COLO668 (cell line): ENCODE measurements around the gene VGLL3.
A peak's percentile ranks its signal among the peaks of the same experiment; 100 is the strongest.
"Not testable (repeated sequence)": the region's sequence is repeated elsewhere in the genome, so short reads cannot be mapped to it uniquely, and the experiment has no call there.

Source experiments
- DNase-seq: peaks from one replicate; lab custom pipeline; 2025; ENCODE audit not compliant: unreplicated experiment; lab: John Stamatoyannopoulos, UW

VGLL3 gene

DNA sequence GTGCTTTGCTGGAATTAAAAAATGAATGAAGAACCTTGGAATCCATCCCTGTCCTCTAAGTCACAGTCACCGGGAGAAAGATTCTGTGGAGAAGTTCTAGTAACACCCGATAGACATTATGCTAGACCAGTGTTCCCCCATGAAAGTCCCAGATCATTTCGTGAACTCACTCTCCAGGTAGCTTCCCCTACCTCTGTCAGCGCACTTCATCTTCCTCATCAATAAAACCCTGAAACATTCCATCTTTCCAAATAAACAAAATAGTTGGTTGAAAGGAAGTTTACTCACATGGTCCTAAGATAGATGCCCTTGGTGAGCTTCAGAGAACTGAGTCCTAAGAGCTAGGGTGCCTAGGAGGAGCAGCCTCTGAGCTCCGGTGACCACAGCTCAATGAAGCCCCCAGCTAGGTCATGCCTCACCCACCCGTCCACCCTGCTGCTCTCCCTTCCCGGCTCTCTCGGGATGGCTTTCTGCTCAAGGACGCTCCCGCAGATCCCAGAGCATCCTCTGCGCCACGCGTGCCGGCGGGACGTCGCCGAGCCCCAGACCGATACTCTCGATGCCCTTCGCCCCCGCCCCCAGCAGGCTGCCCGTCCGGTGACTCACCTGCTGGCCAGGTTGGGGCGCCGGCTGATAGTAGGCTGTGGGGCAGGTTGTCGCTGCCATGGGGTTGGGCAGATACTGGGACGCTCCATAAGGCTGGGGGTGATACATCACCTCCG is 776 bp downstream of the VGLL3 start:
- peak; percentile 55 for DNase-seq

- no peak for DNase-seq
These were observed 1.3 kb downstream of the VGLL3 start for GRCh38 chr3:86989611-86990010.

GRCh38 chr3:86989006-86989405 is 1.9 kb downstream of the VGLL3 start:
- DNase-seq, result no peak

DNA sequence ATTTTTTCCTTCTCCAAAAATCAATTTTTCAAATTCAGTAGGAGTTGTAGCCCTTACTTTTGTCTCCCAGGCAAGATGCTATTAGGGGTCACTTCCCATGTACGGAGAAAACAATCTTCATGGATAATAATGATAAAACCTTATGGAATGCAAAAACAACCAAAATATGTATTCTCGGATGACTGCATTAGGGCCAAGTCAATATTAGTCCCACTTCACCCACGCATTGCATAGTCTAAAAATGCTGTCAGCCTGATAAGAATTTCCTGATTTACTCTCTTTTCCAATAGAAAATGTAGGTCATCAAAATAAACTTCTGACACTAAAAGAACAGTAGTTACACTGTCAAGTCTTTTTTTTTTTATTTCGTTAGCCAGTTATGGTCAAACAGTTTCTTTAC is 2.7 kb downstream of the VGLL3 start:
- DNase-seq, result no peak

- DNase-seq, result no peak
These were observed 3.6 kb downstream of the VGLL3 start for GRCh38 chr3:86987421-86987715.

- DNase-seq, result no peak
These were observed 4.1 kb downstream of the VGLL3 start for GRCh38 chr3:86986671-86987420.

DNA sequence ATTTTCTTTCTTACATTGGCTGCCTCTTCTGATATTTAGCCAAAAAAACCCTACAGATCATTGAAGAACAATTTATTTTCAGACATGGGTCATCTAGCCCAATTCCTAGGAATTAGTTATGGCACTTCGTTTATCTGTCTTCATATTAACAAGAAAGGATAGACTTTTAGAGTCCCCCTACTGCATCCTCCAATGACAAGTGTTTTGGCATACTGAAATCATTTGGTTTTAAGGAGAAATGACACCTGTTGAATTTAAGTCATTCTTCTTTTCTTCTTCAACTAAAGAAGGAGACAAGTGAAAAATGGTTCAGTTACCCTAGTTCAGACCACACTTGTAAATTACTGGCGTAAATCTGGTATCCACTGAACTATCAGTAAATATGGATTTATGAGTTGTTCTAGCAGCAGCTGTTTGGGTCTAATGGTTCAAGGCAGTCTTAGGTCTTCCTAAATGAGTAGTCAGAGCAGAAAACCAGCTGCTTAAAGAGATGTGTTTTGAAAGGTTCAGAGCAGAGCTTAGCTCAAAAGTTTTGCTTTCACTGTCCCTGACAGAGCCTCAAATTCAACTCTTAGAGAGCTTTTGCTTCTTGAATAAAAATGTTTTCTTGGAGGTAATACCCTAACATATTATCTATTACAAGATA is 5.6 kb downstream of the VGLL3 start:
- DNase-seq, result no peak

DNA sequence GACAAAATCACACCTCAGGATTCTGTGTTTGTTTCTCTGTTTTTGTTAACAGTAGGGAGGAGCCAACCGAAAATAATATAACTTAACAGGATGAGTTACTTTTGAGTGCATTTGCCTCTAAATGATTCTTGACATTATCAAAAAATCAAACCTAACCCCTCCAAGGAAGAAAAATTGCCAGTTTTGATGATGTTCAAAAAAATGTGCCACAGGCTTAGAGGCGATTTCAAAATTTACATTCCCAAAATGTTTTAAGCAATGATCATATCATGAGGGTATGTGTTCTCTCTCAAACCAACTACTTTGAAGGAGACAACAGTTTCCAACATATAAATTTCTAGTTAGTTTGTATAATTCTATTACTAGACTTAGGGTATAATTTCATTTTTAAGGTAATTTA is 6.7 kb downstream of the VGLL3 start:
- no peak for DNase-seq

DNA sequence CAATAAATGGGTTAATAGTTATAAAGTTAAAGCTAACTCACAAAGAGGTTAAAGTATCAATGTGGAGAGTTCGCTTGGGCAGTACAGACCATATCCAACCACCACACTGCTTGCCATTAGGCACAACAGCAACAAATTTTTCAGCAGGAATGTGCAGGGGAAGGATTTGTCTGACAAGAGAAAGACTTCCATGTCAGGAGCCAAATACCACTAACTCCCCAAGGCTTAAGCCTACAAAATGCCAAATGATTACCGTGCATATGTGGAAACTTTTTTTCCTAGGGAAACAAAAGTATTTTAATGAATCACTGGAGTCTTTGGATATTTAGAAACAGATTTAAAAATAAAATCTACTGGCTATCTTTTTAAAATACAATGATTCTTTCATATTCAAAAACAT is 8.1 kb downstream of the VGLL3 start:
- DNase-seq, result no peak

DNA sequence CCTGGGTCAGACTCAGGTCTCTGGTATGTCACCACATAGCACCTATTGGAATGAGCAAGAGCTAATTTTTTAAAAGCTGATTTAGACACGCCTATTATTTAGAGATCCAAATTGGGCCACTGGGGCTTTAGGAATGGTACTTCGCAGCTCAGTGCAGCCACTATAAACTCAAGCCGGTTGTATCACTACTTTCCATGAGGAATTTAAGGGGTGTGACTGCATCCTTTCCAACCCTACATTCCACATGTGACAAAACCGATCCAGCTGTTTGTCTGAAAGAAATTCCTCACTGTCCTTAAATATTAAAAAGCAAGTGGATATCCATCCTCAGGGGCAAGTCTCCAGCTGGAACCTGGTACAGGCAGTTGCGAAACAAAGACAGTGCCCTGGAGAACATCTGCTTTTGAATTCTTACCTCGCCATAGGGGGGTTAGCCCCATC is 12.8 kb downstream of the VGLL3 start:
- DNase-seq, result no peak

GRCh38 chr3:86976219-86976618 is 14.7 kb downstream of the VGLL3 start:
- no peak for DNase-seq

GRCh38 chr3:86974177-86974576 is 16.8 kb downstream of the VGLL3 start:
- not testable (repeated sequence) for DNase-seq

GRCh38 chr3:86973440-86973839 is 17.5 kb downstream of the VGLL3 start:
- DNase-seq, result no peak

- peak; percentile 1 for DNase-seq
These were observed 21.3 kb downstream of the VGLL3 start for GRCh38 chr3:86969500-86970189.

DNA sequence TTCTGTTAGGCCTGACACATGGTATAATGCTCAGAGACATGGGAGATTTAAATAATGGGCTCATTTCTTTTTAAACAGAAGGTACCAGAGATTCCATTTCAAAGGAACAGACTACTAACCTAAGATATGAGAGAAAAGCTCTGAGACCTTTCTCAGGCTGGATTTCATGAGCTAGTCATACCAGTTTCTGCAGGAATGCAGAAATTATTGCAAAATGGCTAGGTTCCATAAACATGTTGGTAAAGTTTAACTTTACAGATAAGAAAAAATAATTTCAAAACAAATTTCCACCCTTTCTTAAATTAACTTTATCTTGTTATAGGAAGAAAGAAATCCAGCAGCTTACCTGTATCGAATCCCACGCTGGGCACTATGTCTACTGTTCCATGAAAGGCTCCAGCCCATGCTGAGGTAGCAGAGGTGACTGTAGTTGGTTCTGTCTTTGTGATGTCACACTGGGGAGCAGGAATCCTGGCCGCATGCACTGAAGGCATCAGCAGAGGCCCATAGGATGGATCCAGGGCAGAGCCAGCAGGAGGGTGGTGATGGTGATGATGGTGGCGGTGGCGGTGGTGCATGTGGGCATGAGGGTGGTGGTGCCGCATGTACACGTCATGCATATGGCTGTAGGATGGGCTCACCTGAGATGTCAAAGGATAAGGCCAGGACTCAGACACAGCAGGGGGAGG is 22.6 kb downstream of the VGLL3 start:
- no peak for DNase-seq

- no peak for DNase-seq
These were observed 23.9 kb downstream of the VGLL3 start for GRCh38 chr3:86967062-86967461.

DNA sequence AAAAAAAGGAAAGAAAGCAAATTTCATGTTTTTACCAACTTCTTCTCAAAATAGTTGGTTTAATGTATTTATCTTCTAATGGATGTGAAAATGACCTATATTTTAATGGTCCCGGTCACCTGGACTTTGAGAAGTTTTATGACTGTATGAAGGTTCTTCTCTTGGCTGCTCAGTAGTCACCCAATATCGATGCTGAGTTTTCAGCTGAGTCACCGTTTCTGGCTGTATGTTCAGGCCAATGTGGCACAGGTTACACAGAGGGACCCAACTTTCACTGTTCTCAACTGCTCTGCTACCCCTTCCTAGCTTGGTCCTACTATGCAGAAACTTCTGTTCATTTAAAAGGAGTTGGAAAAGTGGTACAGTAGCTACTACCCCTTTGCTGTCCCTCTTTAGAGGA is 25.8 kb downstream of the VGLL3 start:
- DNase-seq, result no peak

DNA sequence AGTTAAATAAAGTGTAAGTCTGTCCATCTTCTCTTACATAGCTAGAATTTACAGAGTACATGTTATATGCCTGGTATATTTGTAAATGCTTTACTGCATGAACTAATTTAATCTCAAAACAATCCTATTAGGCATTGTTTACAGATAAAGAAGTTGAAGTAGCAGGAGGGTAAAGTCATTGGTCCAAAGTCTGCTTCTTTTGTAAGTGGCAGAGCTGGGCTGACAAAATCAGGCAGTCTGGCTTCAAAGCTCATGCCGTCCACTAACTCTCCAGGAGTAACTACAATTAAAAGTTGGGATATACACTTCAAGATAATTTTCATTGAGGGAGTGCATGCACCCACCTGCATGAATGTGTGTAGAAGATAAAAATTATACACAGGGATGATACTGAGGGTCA is 27.3 kb downstream of the VGLL3 start:
- DNase-seq, result no peak

DNA sequence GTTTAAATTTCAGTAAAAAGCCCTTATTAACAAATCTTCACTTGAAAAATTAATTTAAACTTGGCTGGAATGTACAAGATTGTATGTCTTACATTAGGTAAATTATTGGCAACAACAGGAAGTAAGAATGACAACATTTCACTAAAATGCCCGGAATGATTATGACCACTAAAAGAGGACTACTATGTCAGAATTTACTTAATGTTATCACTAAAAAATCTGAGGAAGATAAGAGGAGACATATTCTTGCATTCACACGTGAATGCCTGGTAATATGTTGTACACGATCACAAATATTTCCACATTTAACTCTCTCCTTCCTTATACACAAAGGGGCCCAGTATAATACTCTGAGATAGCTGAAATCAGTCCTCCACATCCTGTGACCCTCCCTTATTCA is 29.7 kb downstream of the VGLL3 start:
- DNase-seq, result no peak

GRCh38 chr3:86960550-86960949 is 30.4 kb downstream of the VGLL3 start:
- DNase-seq, result no peak

GRCh38 chr3:86958534-86958933 is 32.4 kb downstream of the VGLL3 start:
- no peak for DNase-seq
